Activated T-cell treated with anti-CD3 and anti-CD28 coated beads for 1 hour (primary cell): ENCODE measurements around the gene SYNJ2.
"Not testable (repeated sequence)": the region's sequence is repeated elsewhere in the genome, so short reads cannot be mapped to it uniquely, and the experiment has no call there.

Experiments used
- DNase-seq: peaks from one replicate; pipeline ENCODE4 v3.0.0-alpha.2; 2020; ENCODE audit warnings: low read depth

The SYNJ2 gene, protein sequence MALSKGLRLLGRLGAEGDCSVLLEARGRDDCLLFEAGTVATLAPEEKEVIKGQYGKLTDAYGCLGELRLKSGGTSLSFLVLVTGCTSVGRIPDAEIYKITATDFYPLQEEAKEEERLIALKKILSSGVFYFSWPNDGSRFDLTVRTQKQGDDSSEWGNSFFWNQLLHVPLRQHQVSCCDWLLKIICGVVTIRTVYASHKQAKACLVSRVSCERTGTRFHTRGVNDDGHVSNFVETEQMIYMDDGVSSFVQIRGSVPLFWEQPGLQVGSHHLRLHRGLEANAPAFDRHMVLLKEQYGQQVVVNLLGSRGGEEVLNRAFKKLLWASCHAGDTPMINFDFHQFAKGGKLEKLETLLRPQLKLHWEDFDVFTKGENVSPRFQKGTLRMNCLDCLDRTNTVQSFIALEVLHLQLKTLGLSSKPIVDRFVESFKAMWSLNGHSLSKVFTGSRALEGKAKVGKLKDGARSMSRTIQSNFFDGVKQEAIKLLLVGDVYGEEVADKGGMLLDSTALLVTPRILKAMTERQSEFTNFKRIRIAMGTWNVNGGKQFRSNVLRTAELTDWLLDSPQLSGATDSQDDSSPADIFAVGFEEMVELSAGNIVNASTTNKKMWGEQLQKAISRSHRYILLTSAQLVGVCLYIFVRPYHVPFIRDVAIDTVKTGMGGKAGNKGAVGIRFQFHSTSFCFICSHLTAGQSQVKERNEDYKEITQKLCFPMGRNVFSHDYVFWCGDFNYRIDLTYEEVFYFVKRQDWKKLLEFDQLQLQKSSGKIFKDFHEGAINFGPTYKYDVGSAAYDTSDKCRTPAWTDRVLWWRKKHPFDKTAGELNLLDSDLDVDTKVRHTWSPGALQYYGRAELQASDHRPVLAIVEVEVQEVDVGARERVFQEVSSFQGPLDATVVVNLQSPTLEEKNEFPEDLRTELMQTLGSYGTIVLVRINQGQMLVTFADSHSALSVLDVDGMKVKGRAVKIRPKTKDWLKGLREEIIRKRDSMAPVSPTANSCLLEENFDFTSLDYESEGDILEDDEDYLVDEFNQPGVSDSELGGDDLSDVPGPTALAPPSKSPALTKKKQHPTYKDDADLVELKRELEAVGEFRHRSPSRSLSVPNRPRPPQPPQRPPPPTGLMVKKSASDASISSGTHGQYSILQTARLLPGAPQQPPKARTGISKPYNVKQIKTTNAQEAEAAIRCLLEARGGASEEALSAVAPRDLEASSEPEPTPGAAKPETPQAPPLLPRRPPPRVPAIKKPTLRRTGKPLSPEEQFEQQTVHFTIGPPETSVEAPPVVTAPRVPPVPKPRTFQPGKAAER (N-terminal part only)

DNA sequence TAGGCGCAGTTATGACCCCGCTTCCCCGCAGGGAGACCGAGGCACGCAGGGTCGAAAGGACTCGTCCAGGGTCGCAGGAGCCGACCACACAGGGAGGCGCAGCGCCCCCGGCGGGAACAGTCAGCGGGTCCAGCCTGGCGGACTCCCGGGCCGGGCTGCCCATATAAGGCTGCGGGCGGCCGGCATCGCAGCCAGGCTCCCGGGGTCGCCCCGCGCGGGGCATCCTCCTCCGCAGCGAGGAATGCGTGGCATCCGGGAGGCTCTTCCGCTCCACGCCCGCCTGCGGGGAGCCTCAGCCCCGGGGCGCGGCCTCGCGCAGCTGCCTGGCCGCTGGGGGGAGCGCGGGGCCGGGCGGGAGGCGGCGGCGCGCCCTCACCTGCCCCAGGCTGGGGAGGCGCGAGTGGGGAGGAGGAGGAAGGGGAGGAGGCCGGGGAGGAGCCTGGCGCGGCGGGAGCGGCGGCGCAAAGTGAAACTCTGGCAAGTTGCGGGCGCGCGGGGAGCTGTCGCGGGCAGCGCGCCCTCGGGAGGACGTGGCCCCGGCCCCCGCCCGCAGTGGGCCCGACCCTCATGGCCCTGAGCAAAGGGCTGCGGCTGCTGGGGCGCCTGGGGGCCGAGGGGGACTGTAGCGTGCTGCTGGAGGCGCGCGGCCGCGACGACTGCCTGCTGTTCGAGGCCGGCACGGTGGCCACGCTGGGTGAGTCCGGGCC lies at the start of gene SYNJ2:
Gene SYNJ2, plus strand, starts transcription at position 469 of the 707 bp plus-strand sequence. Its CDS starts 99 bp downstream, at position 568.
- DNase-seq, result peak; percentile 75

DNA sequence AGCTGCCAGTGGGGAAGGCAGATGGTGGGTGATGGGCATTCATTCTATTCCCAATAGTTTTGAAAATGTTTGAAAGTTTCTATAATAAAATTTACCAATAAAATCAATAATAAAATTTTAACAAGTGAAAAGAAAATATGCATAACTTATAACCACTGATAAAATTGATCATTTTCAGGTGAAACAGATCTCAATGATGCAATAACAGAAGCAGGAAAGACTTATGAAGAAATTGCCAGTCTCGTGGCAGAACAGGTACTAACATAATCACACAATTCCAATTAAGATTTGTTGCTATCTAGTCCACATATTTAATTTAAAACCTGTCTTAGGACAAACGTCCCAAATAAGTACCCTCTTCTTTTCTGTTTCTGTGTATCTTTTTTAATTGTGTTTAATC lies 45.9 kb upstream of the SYNJ2 start:
- no peak for DNase-seq

DNA sequence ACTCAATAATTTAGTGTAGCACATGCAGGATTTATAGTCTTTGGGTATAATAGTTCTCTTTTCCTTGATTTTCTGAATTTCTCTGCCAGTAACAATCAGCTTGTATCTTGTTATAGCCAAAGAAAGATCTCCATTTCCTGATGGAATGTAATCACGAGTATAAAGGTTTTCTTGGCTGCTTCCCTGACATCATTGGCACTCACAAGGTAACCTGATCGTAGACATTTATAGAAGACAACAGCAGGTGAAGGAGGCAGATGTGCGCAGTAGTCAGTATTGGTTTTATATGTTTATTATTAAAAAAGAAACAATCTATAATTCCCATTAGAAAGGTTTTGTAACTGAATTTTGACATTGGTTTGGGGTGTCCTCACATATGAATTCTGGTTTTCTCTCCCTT lies 44.3 kb upstream of the SYNJ2 start:
- no peak for DNase-seq

DNA sequence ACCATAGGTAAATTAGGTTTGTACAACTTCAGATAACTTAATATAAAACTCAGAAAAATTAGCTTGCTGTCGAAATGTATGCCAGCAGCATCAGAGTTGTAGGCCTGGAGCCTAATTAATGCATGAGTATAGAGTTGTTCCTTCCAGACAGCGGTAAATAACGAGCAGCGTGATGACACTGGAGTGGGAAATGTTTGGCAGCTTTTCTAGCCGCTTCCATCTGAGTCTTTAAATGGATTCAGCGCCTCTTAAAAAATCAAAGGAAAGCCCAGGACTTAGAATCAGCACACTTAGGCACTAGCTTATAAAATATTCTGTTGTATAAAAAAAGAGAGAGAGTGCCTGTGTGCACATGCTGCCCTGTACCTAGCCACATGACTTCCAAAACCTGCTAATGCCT lies 43.7 kb upstream of the SYNJ2 start:
- no peak for DNase-seq

DNA sequence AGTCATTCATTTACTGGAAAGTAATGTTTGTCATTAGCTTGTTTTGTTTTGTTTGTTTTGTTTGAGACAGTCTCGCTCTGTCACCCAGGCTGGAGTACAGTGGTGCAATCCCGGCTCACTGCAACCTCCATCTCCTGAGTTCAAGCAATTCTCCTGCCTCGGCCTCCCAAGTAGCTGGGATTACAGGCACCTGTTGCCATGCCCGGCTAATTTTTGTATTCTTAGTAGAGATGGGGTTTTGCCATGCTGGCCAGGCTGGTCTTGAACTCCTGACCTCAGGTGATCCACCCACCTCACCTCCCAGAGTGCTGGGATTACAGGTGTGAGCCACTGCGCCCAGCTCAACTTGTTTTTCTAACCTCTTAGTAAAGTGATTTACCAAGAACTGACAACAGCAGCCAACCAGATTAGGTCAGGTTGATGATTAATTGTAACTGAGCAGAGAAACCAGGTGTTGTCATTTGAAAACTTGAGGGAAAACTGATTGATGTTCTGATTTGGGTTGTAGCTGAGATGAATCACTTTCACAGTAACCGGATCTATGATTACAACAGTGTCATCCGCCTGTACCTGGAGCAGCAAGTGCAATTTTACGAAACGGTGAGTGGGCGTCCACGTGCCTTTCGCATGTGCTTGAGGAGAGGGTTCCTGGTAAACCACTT lies 41.2 kb upstream of the SYNJ2 start:
- DNase-seq, result not testable (repeated sequence)

DNA sequence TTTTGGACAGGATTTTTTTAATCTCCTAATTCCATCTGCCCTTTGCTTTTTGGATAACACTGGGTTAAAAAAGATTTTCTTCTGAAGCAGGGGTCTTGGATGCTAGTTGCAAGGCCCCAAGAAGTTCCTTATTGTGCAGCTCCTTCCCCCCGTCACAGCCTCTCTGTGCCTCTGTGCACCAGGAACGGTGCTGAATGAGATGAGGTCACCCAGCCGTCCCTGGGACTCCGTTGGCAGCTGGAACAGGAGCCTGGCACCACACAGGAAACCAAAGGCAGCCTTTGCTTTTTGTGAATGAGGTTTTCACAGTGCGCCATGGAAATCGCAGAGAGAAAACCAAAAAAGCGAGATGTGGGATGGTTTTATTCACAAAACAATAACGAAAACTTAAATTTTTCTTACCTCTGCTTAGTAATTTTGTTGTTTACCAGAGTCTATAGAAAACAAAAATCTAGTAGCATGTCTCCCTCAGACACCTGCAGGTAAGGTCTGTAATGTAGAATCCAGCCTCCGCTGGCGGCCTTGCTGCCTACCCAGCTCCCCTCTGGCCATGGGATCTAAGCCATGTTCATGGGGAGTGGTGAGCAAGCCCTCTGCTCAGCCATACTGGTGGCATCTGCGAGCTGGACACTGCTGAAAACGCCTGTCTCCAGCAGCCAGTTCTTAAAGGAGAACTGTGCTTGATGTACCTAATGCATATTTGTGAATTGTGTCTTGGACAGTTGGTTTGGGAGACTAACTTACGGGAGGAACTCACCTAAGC lies 40.4 kb upstream of the SYNJ2 start:
- DNase-seq, result no peak

DNA sequence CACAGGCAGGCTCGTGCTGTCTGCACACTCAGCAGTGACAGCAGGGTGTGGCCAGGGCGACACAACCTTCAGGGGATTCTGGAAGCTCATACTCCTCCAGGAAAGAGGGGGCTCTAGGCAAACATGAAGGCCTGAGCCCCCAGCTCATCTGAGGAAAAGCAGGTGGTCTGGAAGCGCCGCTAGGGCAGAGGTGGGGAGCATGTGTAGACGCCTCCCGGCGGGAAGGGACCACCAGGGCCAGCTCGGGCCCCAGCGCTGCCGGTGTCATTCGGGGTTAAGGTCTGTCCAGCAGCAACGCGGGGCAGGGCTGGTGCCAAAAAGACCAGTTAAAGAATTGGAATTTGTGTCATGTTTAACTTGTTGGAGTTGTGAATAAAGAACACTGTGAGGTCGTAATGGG lies 39.3 kb upstream of the SYNJ2 start:
- DNase-seq, result no peak

DNA sequence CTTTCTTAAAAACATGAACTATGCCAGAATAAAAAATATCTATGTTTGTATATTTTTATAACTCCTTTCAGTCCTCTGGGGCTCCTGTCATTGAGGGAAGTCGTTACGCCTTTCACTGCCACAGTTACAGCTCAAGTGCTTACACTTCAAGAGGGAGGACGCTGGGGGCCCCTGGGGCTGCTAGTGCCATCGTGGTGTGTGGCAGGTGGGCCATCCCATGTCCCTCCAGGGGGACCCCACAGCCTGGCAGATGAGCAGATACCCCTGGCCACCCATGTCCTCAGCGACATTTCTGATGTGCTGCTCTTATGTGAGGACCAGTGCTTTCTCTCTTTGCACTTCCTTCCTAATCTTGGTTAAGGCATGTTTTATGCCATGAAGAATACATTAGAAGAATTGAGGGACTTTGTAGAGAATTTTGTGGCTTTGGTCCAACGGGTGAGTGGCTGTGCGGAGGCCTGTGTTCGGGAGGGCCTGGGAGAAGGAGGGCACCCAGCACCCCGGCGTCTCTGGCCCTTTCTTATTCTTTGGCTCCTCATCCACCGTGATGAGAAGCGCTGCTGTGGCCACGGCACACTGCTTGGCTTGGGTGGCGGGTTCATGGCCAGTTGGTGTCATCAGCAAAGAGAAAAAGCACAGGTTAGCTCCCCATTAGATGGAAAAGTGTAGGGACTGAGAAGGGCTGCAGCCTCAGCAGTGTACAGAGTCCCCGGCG lies 38.3 kb upstream of the SYNJ2 start:
- DNase-seq, result no peak

DNA sequence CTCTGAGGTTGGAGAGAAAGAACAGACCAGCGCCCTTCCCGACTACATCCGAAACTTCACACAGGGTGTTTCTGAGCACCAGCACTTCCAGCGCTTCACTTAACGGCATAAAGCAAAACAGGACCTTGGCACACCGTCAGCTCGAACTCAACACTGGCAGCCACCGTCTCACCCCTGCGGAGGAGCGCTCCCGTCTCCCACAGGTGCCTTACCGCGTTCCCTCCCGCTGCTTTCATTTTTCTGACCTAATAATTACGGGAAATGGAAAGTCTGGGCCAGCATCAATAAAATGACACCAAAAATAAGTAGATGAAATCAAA lies 37.7 kb upstream of the SYNJ2 start:
- no peak for DNase-seq

DNA sequence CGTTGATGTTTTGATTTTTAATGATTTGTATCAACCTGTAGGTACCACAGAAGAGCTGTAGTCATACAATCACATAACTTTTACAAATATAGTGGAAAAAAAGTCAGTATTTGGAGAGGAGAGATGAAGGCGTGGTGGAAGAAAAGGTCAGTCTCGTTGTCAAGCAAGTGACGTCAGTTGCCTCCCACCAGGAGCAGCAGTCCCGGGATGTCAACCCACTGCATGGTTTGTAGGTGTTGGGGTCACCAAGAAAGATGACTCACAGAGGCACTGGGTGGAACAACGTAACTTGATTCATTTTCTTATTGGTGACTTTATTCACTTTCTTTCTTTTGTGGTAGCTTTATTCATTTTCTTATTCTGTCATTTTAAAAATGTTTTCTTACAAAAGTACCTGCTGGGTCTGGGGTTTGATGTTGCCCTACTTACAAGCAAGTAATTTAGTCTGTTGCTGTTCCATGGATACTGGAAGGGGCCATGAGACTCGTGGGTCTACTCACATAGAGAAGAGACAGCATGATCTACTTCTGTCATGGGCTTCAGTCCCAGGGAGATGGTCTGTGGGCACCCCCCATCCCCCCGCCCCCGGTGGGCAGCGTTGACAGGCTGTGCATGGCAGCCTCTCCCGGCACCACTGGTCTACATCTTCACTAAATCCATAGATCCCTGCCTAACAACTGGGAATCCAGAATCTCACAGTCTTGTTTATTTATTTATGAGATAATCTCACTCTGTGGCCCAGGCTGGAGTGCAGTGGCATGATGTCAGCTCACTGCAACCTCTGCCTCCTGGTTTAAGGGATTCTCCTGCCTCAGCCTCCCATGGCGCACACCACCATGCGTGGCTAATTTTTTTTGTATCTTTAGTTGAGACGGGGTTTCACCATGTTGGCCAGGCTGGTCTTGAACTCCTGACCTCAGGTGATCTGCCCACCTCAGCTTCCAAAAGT lies 36.4 kb upstream of the SYNJ2 start:
- no peak for DNase-seq

DNA sequence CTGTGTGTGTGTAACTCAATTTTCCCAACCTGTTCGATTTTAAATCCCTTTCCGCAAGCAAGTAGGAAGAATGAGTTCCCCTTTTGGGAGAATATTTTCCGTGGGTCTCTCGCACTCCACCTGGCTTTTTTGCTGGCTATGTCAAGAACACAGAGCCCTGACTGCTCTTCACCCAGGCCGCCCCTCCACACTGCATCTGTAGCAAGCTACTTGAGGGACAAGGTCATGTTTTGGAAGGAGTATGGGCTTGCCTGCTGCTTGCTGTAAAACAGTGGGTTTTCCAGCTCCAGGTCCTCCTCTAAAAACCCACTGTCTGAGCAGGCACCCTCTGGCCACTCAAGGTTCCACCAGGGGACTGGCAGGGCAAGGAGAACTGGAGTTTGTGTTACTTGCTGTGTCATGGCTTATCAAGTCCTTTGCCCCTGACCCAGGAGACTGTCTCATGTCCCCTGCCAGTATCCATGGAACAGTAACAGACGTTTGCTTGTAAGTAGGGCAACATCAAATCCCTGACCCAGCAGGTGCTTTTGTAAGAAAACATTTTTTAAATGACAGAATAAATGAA lies 35.5 kb upstream of the SYNJ2 start:
- DNase-seq, result no peak

DNA sequence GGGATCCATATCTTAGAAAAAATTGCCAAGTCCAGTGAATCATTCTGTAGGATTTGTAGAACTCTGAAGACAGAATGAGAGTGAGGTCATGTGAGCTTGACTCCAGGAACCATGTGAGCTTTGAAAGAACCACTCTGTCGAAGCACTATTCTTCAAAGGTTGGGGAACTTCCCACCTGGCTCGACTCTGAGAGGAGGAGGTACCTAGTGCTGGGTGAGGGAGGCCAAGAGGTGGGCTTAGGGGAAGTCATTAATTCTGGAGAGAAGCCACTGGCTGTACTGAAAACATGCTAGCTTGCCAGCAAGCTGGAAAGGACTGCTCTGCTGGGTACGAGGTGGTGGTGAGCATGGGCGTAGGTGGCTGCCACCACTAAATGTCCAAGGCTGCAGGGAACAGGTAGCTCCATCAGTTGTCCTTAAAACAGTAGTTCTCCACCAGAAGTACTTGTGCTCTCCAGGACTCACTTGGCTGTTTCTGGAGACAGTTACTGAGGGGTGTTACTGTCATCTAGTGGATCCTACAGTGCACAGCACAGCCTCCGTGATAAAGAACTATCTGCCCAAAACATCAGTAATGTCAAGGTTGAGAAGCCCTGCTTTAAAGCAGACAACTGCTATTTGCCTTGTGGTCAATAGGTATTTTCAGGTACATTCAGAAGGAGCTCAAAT lies 34.7 kb upstream of the SYNJ2 start:
- no peak for DNase-seq

DNA sequence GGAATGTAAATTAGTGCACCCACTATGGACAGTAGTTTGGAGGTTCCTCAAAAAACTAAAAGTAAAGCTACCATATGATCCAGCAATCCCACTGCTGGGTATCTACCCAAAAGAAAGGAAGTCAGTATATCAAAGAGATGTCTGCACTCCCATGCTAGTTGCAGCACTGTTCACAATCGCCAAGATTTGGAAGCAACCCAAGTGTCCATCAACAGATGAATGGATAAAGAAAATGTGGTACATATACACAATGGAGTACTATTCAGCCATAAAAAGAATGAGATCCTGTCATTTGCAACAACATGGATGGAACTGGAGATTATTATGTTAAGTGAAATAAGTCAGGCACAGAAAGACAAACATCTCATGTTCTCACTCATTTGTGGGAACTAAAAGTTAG lies 30.8 kb upstream of the SYNJ2 start:
- not testable (repeated sequence) for DNase-seq

DNA sequence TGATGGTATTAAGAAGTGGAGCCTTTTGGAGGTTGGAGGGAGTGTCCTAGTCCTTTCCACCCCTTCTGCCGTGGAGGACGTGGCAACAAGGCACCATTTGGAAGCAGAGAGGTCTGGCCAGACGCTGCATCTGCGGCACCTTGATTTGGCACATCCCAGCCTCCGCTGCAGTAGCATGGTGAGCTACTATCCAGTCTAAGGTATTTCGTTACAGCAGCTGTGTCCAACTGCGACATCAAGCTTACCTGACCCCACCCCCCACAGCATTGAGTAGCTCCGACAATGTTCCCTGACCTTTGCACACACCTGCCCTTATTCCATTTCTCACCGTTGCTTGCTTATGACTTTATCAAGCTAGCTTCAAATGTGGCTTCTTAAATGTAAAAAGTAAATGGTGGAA lies 29.8 kb upstream of the SYNJ2 start:
- DNase-seq, result no peak

DNA sequence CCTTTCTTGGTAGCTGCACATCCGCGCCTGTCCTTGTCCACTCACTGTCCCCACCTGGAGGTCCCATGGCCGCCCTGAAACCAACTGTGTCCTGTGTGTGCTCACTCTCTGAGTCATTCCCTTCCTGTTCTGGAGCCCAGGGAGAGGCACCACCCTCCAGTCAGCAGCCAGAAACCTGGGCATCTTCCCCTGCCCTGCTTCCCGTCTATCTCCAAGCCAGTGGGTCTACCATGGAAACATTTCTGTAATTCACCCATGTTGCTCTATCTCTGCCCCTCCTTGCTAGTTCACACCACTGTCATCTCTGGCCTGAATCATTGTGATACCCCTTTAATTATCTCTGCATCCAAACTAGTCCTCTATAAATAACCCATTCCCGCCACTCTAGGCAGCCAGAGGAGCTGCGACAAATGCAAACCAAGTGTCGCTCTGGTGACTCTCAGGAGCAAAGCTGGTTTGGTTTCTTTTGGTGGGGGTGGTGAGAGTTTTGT lies 28.8 kb upstream of the SYNJ2 start:
- no peak for DNase-seq

DNA sequence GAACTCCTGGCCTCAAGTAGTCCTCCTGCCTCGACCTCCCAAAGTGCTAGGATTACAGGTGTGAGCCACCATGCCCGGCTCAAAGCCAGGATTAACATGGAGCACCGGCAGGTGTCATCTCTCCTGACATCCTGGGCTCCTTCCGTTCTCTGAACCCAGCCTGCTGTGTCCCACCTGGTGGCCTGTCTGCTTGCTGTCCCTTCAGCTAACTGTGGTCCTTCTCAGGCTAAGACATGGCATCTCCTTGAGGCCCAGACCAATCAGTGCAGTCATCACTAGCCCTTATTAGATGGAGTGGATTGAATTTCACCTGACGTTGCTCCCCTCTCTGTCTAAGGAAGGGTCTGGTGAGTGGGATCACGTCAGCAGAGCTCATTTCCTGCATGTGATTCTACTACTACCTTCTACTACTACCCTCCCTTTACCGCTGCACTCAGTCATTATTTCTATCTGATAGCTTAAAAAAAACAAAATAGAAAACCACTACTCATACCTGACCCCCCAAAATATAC lies 28.0 kb upstream of the SYNJ2 start:
- DNase-seq, result no peak
